Heart left ventricle (tissue), 16 donors: Measurements from ENCODE around the gene GRM8. TPM values are rescaled to one million over a fixed set of nuclear protein-coding genes. Genes with fewer than 3 reads are reported as not detected.

ENCODE experiments used
- ATAC-seq, 4 donors: fragments of 200-7000 bp; cut with Tn5 transposase; one replicate each; pipeline ENCODE4 v1.9.1; 2020 to 2022; ENCODE audit warnings: moderate library complexity in 4 of 4, mild to moderate bottlenecking in 3 of 4, moderate number of reproducible peaks in 1 of 4
- DNase-seq, 5 donors: peaks; one replicate each; pipeline ENCODE4 v3.0.0-alpha.2; 2020
- H3K27ac ChIP-seq, 12 donors: fragments of 200-600 bp; sonication (generic) in 4 of 12; one replicate each; pipeline versions ENCODE4 v1.5.0 to v1.8.0; 2016 to 2022; ENCODE audit warnings: mild to moderate bottlenecking in 2 of 12
- H3K27me3 ChIP-seq, 9 donors: fragments of 200-600 bp; sonication (generic) in 2 of 9; one replicate each; pipeline versions ENCODE4 v1.5.1 to v1.8.0; 2016 to 2022; ENCODE audit warnings: mild to moderate bottlenecking in 3 of 9
- H3K36me3 ChIP-seq, 9 donors: fragments of 200-600 bp; sonication (generic) in 2 of 9; one replicate each; pipeline versions ENCODE4 v1.5.0 to v1.8.0; 2018 to 2022; ENCODE audit warnings: mild to moderate bottlenecking in 2 of 9
- H3K4me1 ChIP-seq, 12 donors: fragments of 200-600 bp; sonication (generic) in 4 of 12; one replicate each; pipeline versions ENCODE4 v1.5.0 to v1.8.0; 2016 to 2022; ENCODE audit warnings: mild to moderate bottlenecking in 3 of 12
- H3K4me3 ChIP-seq, 12 donors: fragments of 200-600 bp; sonication (generic) in 4 of 12; one replicate each; pipeline versions ENCODE4 v1.5.0 to v1.8.0; 2017 to 2022; ENCODE audit warnings: mild to moderate bottlenecking in 9 of 12, moderate library complexity in 4 of 12
- H3K9me3 ChIP-seq, 12 donors: fragments of 200-600 bp; sonication (generic) in 4 of 12; one replicate each; pipeline versions ENCODE4 v1.5.0 to v1.8.0; 2016 to 2022; ENCODE audit warnings: mild to moderate bottlenecking in 1 of 12
- CTCF ChIP-seq, 12 donors: fragments of 200-600 bp; sonication (generic) in 4 of 12; IDR thresholded peaks; one replicate each; pipeline versions ENCODE4 v1.5.0 to v1.8.0; 2018 to 2022; ENCODE audit warnings: antibody characterized with exemption in 12 of 12, mild to moderate bottlenecking in 5 of 12
- POLR2A ChIP-seq, 2 donors: fragments of 450-650 bp; IDR thresholded peaks; one replicate each; pipeline ENCODE4 v1.6.1; 2017; ENCODE audit warnings: antibody characterized with exemption in 2 of 2, mild to moderate bottlenecking in 2 of 2, moderate library complexity in 2 of 2
- WGBS, 4 donors: extraction: QIAGEN DNeasy Blood & Tissue Kit in 2 of 4; methylation state at CpG; one replicate each; pipeline versions ENCODE4 v1.1.5 to v1.1.7; 2013 to 2018; 5-methylcytosine and 5-hydroxymethylcytosine counted together
- intact Hi-C, 10 donors: fragments of 100-400 bp; cut with DNase I; formaldehyde crosslinking; loops; one replicate each; pipeline versions ENCODE4 v1.11.1 to v1.14.2; 2022
- polyA plus RNA-seq, 2 donors: library from polyadenylated mRNA; stranded (reverse); fragments of 200-250 nt; gene quantifications; one replicate each; pipeline ENCODE4 v1.2.3, GENCODE V29; 2013
- total RNA-seq, 9 donors: library from RNA; depleted of rRNA in 2 of 9; stranded (reverse); fragments of >200 nt in 2 of 9; fragmentation: NEBNext Ultra II Directional in 3 of 9; extraction: Animal tissue kit (Norgen Biotek cat#: 25700) in 3 of 9; gene quantifications; one replicate each; pipeline versions ENCODE4 v1.1.0 to v1.2.4, GENCODE V29; 2016 to 2023
- donor health status: ischemic (EF 13 %, LVEDD 7.1; RV severe dilation, severe dysfunction).
- donor health status: healthy with polysubstance abuse.
- donor health status: DM: no; HTN: yes; CAD: no.
- donor health status: DM: no; HTN: no; CAD: no.
- donor health status: ischemic (EF 25% LVEDD 6.9; RV normal size, moderate dysfunction).
- donor health status: ischemic (EF 25% LVEDD 5.7; RV mildly dilated, moderate dysfunction).
- donor health status: healthy.
- donor health status: DM: yes; HTN: yes; CAD: no.
- donor health status: ischemic (EF 35%, LVEDD 5.7; RV mildly dilated, moderate dysfunction).
- donor health status: nonischemic (EF 11% LVEDD 7.7; RV severe dilation, severe dysfunction).
- donor health status: DM: yes; HTN: yes; CAD: no.
- donor health status: PGD.
- donor health status: ischemic (EF 29% LVEDD 5.4; RV normal size, mild dysfunction).
- donor health status: nonischemic (EF 23%, LVEDD 6.1; RV moderate dilation, normal function).

The GRM8 gene
- total and polyA plus RNA-seq, 11 donors, result 0.21 to 0.75 (median 0.32) TPM; not detected in 5

DNA sequence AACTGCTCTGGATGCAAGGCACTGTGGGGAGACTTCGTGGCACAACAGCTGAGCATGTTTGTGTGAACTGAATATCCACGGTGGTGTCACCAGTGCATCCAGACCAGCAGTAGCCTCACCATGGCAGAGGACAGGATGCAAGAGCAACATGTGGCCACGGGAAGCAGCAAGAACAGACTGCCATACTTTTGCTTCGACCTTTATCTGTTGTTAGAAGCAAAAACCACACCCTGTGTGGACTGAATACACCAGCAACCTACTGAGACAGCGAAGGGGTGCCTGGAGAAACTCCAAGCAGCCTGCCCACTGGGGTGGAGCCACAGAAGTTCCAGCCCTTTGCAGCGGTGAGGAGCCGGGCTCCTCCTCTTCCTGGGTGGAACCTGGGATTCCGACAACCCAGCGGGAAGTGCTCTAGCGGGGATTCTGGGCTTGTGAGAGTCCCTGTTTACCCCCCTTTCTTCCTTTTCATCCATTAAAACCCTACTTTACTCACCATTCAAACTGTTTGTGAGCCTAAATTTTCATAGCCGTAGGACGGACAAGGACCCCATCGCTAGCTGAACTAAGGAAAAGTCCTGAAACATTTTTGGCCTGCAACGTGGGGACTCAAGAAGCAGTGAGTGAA is 584.9 kb downstream of the GRM8 start:
- intact Hi-C loops, result no loop called here
- H3K36me3 ChIP-seq, result no peaks in the 10 kb centered on the region
- no peak for ATAC-seq
- peaks cover 0 to 5% (median 0%) of the 10 kb centered on the region in 12 donors for H3K9me3 ChIP-seq
- no peak overlapping the region for H3K27ac ChIP-seq
- H3K4me3 ChIP-seq, result no peak overlapping the region
- no peaks in the 10 kb centered on the region for H3K4me1 ChIP-seq
- no peaks in the 10 kb centered on the region for H3K27me3 ChIP-seq
- TF ChIP-seq POLR2A (IDR thresholded peaks at IDR 0.05) (no peak), CTCF (IDR thresholded peaks at IDR 0.05) (no peak)
- whole genome bisulfite sequencing, 4 donors, result 81 to 85% (median 83%) methylated on average over 14 of the region's 14 CpGs
- no peak for DNase-seq

- no peak for TF ChIP-seq POLR2A (IDR thresholded peaks at IDR 0.05)
- TF ChIP-seq CTCF (IDR thresholded peaks at IDR 0.05), result no peak
- Histone ChIP-seq H3K27ac (no peak overlapping the region), H3K36me3 (no peaks in the 10 kb centered on the region), H3K27me3 (no peaks in the 10 kb centered on the region), H3K4me3 (no peak overlapping the region), H3K4me1 (no peaks in the 10 kb centered on the region), H3K9me3 (peaks cover 0 to 5% (median 0%) of the 10 kb centered on the region in 12 donors)
- no peak for ATAC-seq
- DNase-seq, result no peak
- WGBS, 4 donors, result 69 to 75% (median 72%) methylated on average over 4 of the region's 4 CpGs
- intact Hi-C loops, result no loop called here
Observed at GRCh38 chr7:126662856-126663255, 589.9 kb downstream of the GRM8 start.

GRCh38 chr7:126659124-126659523 is 593.6 kb downstream of the GRM8 start:
- Histone ChIP-seq H3K27ac (no peak overlapping the region), H3K4me3 (no peak overlapping the region), H3K9me3 (no peaks in the 10 kb centered on the region), H3K27me3 (no peaks in the 10 kb centered on the region), H3K4me1 (no peaks in the 10 kb centered on the region), H3K36me3 (no peaks in the 10 kb centered on the region)
- 60 to 69% (median 66%) methylated on average over 3 of the region's 3 CpGs for whole genome bisulfite sequencing, 4 donors
- ATAC-seq, result no peak
- intact Hi-C loops, result no loop called here
- TF ChIP-seq POLR2A (IDR thresholded peaks at IDR 0.05) (no peak), CTCF (IDR thresholded peaks at IDR 0.05) (no peak)
- DNase-seq, result no peak

- DNase-seq (no peak), ATAC-seq (no peak)
- TF ChIP-seq POLR2A (IDR thresholded peaks at IDR 0.05) (no peak), CTCF (IDR thresholded peaks at IDR 0.05) (no peak)
- Histone ChIP-seq H3K4me1 (no peaks in the 10 kb centered on the region), H3K4me3 (no peak overlapping the region), H3K27ac (no peak overlapping the region), H3K36me3 (no peaks in the 10 kb centered on the region), H3K9me3 (no peaks in the 10 kb centered on the region), H3K27me3 (no peaks in the 10 kb centered on the region)
- WGBS, 4 donors, result 86 to 91% (median 89%) methylated on average over 16 of the region's 16 CpGs
- intact Hi-C loops, result no loop called here
Observed at GRCh38 chr7:126658684-126659083, 594.1 kb downstream of the GRM8 start.
